ENCODE measurements around the gene HOXA7.

Gene HOXA7

DNA sequence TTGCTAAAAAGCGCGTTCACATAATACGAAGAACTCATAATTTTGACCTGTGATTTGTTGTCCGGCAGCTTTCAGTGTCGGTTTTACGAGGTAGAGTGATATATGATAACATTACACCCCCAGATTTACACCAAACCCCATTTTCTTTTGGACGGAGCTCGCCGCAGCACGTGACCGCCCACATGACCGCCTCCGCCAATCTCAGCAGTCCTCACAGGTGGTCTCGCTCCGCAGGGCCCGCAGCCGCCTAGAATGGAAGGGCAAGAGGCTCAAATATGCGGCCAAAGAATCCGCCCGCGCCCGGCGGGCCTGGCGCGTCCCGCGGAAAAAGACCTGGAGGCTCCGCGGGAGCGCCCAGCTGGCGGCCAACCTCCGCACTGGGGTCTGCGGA, at the start of gene HOXA7:
Gene HOXA7 (minus strand): TSS at position 168 of the 391 bp plus-strand sequence. CDS start 130 bp downstream, at position 38.
- peak; percentile 75 for DNase-seq (ENCODE audit: low spot score)

DNA sequence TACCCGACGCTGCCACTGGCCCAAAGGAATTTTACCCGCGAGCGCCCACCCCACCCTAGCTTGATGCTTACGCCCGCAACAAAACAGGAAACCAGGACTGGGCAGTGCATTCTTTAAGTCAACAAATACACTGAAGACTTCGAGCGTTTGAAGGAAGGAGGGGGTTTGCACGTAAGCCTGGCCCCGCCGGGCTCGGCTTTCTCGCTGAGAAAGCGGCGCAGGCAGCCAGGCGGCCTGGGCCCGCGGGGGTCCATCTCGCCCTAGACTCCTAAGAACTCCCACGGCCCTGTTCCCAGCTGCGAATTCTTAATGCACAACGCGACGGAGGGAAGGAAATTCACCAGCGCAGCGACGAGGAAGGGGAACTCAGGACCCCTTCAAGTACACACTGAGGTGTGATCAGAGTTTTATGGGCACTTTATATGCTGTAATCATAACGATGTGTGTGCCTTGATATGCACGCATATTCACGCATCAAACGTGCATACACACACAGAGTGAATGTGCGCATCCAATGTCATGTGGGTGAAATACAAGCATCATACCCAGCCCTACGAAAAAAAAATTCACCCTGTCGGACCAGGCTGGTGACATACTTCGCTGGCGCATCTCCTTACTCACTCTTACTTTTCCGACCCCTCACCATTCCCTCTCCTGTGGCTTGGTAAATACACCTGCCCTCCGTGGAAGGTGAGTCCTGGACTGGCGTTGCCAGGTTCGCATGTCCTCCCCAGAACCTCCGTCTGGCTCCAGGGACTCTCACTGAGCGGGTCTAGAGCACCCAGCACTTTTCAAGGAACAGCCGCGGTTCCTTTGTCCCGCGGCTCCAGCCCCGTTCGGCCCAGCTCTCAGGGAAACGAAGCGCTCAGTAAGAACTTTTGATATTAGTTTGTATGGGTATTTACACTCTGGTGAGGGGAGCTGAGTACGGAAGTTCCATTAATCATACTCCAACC, 49.1 kb upstream of the HOXA7 start:
- DNase-seq (ENCODE audit: low spot score), result no peak

DNA sequence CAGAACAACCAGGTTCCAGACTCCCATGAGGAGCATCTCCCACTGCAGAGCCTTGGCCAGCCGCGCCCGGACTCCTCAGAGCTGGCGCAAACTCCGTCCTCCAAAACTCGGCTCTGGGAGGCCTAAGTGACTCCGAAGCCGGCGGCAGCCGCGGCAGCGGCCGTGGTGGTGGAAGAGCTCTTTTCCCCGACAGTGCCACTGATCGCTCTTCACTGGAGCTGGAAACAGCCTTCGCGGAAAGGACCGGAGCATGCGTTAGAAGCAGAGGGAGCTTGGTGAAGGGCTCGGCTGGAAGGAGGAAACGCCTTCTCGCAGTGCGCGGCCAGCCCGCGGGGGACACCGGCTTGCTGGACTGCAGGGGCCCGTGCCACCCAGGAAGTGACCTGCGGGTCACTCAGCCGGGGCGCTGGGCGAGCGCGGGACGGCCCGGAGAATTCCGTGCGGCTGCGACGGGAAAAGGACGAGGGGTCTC, 48.4 kb upstream of the HOXA7 start:
- peak; percentile 53 for DNase-seq (ENCODE audit: low spot score)

DNA sequence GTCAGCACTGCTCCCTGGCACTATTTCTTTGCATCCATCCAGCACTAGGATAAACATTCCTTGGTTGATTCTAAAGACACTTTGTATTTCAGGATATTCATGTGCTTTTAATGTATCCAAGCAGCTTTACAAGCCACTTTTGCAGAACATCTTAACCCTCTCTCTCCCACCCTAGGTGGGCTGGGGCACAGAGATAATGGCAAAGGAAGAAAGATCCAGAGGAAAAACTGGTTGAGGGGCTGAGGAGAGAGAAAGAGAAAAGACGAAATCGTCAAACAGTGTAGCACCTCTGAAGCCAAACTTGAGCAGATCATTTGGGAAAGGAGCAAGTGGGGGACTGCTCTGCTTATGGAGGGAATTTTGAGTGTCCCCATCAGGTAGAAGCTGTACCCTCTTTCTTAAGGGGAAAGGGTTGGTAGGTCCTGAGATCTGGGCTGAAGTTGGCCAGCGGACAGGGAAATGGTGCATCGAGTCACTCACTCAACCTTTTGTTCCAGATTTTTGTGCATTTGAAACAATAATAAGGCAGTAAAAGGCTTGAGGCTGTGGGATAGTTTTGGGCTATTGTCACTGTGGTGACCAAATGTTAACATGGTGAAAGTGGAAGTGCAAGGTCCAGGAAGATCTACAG, 47.6 kb upstream of the HOXA7 start:
- no peak for DNase-seq (ENCODE audit: low spot score)

DNA sequence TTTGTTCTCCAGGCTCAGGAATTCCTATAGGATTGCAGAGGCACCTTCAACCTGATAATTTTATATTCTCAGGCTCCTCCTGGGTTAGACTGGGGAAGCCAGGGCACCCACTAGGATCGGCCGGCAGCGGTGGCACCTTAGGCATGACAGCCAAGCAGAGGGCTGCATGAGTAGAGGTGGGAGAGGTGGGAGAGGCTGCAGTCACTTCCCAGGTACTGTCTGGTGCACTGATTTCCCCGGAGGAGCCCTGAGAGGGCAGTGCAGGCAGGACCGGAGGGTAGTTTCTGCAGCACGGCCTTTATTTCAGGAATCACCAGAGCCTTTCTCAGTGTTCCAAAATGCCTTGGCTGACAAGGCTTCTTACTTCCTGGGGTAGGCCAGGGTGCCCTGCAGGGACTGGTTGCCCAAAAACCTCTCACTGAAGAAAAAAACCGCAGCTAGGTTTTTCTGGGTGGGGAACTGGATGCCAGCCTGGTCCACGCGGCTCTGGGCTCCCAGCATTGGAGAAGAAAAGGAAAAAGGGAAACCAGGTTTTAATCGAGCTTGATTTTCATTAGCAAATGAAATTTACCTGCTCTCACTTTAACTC, 47.0 kb upstream of the HOXA7 start:
- no peak for DNase-seq (ENCODE audit: low spot score)

DNA sequence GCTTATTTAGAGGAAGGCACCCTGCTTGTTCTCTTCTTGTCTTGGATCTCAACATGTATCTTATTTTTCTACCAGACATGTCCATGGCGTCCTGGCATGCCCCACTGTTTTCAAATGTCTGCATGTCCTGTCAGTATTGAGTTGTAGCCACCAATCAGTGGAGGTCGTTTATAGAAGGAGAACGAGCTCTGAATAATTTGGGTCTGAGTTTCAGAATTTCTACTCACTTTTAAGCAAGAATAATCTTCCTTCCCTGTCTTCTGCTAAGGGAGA, 46.3 kb upstream of the HOXA7 start:
- no peak for DNase-seq (ENCODE audit: low spot score)

DNA sequence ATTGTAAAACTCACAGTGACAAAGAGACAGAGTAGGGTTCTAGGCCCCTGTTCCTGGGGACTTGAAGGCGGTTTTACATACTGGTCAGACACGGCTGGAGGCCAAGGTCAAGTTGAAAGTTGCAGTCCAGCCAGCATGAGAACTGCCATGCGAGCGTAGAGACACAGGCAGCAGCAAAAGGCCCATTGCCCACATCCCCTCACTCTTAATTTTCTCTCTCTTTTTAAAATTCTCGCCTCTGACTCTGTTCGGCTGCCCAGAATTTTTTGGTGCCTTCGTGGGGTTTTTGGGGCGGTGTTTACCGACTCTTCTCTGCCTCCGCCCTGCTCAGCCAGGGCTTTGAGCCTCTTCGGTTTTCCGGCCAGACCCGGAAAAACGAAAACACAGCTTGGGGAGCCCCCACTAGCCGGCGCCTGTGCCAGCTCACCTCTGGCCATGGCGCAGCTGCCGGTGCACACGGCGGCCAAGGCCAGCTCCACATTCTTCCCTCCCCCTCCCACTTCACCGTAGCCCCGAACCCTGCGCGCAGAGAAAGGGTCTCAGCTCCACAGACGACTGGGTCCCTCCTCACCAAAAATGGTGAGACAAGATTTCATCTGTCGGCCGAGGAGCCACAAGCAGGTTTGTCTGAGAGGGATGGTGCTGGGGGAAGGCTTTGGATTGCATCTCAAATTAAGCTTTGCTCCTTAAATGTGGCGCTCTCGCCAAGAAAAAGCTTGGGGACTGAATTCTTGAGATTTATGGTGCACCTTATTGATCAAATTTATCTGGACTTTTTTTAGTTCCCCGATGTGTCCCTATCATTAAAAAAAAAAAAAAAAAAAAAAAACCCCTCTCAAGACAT, 45.8 kb upstream of the HOXA7 start:
- DNase-seq (ENCODE audit: low spot score), result no peak

DNA sequence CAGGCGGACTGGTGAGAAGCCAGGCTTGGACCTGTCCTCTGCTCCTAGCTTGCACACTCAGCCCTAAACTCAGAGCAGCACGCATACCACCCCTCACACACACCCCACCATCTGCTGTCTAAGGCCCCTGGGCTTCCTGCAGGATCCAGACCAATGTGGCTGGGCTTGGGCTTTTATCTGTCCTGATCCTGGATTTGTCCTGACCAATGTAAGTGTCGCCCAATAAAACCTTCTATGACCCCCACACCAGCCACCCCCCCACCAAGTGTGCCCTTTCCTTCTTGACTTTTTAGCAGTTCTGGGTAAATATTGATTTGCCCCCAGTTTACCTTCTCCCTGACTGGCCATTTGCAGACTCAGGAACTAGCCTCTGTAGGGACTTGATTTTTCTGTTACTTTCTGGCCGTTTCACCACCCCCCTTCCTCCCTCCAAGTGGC, 45.1 kb upstream of the HOXA7 start:
- DNase-seq (ENCODE audit: low spot score), result no peak

DNA sequence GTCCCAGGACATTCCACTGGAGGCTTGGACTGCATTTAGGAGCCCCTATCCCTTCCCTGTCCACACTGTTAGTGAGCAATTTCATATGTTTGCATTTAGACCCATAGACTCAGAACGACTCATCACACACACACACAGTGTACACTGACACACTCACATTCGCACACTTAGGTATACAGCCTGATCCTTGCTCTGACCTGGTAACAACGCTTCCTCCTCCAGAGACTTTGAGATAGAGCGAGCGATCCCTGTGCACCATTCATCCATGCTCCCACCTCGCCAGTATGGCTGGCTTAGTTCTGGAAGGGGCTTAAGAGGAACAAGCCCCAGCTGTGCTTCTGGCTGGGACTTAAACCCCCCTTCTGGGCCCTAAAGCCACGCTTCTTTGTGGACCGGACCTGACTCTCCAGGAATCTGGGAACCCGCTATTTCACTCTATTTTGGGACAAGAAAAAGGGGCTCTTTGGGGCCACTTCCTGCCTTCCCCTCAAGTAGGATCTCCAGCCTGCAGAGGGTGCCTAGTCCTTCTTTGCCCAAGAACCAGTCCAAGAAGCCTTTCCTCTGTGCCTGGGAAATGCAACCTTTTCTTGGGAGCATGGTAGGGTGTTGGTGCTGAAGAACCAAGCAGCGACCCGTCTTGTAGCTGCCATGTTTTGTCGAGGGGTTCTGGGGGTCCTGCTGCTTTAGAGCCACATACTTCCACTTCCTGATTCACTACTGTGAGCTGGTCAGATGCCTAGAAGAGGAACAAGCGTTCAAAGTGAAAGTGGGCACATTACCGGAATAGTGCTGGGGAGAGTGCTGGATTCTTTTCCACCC, 44.5 kb upstream of the HOXA7 start:
- DNase-seq (ENCODE audit: low spot score), result no peak

DNA sequence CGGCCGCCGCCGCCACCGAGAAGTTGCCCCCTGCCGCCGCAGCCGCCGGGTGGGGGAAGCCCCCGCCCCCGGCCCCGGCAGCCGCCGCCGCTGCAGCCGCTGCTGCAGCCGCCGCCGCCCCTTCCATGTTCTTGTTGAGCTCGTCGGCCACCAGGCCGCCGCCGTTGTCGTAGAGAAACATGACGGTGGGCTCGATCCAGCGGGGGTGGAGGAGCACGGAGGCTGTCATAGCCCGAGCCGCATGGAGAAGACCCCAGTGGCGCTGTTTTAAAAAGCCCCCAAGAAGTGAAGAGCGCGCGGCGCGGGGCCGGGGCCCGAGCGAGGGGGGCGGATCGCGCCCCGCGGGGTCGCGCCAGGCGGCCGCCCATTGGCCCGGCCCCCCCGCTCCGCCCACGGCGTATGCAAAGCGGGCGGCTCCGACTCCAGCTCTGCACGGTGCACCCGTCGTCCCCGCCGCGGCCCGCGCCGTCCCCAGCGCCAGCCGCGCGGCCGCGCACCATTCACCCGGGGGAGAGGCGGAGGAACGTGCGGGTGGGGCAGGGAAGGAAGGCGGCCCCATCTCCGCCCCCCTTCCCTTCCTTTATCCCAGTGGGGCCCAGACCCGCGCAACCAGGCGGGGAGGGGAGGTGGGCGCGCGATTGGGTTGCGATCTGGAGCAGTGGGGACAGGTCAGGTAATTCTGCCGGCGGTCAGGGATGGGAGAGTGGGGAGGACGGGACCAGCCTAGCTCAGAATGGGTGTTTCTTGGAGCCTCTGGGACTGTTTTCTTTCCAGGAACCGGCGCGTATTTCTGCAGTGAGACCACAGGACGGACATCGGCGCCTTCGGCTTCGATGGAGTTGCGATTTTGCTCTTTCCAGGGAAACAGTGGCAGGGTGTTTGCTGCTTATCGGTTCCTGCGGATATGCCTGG, 43.6 kb upstream of the HOXA7 start, which contains the start of gene HOXA13:
Gene HOXA13 (minus strand): TSS at position 243 of the 912 bp plus-strand sequence. CDS start 14 bp downstream, at position 229.
- peak; percentile 67 for DNase-seq (ENCODE audit: low spot score)

DNA sequence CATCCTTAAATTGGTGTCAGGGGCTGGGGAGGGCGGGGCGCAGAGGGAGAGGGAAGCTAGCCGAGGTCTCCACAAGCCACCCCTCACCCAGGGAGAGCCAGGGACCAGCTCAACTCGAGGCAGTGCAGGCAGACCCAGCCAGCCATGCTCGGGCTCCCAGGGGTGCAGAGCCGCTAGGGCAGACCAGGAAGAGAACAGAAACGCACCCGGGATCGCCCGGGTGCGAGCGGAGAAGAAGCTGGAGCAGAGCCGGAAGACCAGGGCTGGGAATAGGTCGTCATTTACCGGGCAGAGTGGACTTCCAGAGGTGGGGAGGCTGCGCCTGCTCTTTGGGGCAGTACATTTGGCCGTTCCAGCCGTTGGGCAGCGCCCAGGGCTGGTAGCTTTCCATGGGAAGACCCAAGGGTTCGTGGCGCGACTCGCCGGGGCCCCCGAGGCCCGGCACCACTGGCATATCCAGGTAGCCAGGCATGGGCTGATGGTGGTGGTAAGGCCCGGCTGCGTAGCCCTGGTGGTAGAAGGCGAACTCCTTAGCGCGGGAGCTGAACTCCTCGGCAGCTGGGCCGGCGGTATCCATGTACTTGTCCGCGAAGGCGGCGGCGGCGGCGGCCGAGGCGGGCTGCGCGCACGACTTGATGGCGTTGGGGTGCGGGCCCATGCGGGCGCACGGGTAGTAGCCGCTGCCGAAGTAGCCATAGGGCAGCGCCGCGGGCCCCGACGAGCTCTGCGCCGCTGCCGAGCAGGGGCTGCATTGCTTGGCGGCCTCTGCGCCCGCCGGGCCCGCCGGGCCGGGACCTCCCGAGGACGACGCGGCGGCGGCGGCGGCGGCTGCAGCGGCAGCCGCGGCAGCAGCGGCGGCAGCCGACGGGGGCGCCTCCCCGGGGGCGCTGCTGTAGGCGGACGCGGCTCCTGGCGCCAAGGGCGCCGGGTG, 42.7 kb upstream of the HOXA7 start:
- DNase-seq (ENCODE audit: low spot score), result no peak

DNA sequence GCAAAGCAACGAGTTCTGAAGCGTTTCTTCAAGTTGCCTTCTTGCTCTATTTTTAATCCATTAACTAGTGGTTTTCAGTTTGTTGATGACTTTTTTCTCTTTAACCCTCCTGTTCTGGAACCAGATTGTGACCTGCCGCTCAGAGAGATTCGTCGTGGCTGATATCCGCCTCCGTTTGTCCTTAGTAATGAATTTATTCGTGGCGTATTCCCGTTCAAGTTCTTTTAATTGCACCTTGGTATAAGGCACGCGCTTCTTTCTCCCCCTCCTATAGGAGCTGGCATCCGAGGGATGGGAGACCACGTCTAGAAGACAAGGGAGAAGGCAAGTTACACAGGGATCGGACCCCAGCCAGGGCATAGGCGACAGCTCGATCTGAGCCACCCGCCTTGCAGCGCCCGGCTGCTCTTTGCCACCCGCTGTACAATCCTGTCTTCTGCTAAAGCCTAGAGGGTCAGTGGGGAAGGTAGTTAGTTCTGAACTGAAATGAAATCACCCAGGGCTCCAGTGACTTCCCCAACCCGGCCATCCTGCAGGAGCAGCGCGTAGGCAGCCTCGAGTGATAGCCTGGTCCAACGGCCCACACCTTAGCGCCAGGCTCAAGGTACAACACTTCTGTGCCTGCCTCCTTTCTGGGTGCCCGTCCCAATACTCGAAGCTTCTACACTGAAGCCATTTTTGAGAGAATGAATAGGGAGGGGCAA, 41.8 kb upstream of the HOXA7 start:
- no peak for DNase-seq (ENCODE audit: low spot score)

DNA sequence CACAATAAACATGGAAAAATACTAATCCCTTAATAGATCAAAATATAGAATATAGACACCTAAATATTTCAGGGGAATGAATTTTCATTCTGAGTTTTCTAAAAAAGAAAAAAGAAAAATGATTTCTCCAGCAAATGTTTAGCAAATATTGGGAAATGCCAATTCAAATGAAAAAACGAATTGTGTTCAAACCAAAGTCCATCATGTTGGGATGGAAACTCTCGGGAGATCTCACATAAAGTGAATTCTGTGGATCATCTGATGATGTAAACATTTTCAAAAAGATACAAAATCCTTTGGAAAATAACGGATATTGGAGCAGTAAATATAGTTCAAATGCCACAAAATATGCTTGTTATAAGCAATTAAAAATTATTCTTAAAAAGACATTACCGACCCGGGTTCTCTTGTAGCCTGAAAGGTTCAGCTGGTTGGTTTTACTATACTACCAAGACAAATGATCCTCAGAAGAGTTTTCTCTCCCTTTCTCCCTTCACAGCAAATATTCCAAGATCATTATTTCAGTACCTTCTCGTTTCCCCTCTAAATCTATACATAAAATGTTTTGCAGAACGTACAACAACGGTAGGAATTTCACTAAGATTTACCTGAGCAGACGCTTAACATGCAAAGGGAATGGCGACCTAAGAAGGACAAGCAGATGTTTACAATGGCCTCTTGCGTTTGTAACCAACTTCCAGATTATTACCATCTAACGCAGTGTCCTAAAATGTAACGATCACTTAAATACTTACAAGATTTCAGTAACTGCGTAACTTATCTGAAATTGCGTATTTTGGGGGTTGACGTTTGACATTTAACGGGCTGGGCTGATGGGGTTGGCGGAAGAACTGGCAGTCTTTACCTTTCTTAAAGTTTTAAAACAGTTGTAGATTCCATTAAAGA, 40.9 kb upstream of the HOXA7 start:
- DNase-seq (ENCODE audit: low spot score), result no peak

DNA sequence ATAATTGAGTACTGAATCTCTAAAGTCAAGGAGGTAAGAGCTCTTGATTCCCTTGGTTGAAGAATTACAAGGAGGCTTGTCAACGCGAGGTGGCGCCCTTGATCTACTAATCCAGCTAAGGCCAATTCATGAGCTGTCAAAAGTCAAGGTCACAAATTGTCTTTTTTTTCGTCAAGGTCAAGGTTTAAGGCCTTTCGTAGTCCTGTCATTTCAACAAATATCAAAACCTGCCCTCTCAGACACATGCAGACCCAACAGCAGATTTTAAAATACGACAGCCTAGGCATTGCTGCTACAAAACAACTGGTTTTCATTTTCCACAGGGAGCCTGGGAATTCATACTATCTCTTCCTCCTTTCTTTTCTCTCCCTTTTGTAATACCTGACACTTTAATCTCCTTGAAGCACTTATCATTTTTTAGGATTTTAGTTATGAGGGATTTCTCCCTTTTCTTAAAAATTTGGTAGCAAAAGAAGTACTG, 39.9 kb upstream of the HOXA7 start:
- DNase-seq (ENCODE audit: low spot score), result peak; percentile 81

DNA sequence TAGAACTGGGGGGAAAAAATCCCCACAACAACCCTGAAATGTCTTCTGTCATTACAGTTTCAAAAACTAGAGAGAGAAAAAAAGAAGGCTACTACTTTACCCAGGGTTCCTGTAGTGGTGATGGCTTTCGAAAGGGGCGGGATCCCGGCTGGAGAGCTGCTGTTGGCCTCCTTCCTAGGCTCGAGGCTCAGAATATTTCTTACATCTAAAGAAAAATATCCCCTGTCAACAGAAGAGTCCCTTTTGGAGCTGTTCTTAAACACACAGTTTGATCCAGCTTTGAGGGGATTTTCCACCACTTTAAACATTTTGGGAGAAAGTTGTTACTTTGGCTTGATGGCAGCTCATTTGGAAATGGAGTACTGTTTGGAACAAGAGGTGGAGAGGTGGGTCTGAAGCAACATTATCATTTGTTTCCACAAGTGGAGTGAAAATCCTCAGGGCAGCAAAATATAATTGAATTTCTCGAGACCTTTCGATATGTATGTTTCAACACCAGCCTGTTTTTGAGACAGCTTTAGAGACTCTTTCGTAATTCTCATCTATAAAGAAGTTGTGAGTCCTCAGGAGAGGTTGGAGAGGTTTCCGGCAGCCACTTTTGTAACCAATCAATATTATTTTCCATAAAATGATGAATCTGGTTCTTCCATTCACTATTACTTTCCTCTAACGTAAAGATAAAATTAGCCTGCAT, 38.4 kb upstream of the HOXA7 start:
- DNase-seq (ENCODE audit: low spot score), result peak; percentile 6

DNA sequence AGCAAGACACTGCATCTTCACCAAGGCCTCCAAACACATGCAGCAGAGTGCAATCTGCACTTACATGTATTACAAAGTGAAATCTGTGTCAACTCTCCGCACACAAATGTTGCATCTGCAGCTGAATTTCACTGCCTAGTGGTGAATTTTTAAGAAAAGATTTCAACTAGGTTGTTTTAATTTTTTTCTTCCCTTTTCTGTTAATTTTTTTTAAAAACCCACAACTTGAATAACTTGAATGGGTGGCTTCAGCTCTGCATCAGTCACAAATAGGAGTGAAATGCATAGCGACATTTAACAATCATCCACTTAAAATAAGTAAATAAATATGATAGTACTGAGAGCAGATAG, 37.5 kb upstream of the HOXA7 start:
- DNase-seq (ENCODE audit: low spot score), result no peak

Measured in AG08395 (cell line).